Measurements from ENCODE around the gene ZNF443. TPM values are rescaled to one million over a fixed set of nuclear protein-coding genes. Genes with fewer than 3 reads are reported as not detected.
"Not testable (repeated sequence)": the region's sequence is repeated elsewhere in the genome, so short reads cannot be mapped to it uniquely, and the experiment has no call there.

The ZNF443 gene
- 1 to 10 TPM; 1.5 to 3.6 (median 2.1) TPM for total RNA-seq
- polyA plus RNA-seq = 1 to 10 TPM; 1.4 TPM
- long read RNA-seq, donor 1, partial matches to known transcripts = 0 of 3 reads
- long read RNA-seq, donor 1, other reads (novel, unspliced or antisense) = 1 of 3 reads
- long read RNA-seq, donor 2, transcript ZNF443-201 (4 exons, 2,663 nt) = major isoform, 5 of 9 reads
- long read RNA-seq, donor 2, partial matches to known transcripts = 0 of 9 reads
- long read RNA-seq, donor 2, other reads (novel, unspliced or antisense) = 4 of 9 reads
- long read RNA-seq, donor 3, partial matches to known transcripts = 0 of 3 reads
- long read RNA-seq, donor 3, other reads (novel, unspliced or antisense) = 2 of 3 reads

DNA sequence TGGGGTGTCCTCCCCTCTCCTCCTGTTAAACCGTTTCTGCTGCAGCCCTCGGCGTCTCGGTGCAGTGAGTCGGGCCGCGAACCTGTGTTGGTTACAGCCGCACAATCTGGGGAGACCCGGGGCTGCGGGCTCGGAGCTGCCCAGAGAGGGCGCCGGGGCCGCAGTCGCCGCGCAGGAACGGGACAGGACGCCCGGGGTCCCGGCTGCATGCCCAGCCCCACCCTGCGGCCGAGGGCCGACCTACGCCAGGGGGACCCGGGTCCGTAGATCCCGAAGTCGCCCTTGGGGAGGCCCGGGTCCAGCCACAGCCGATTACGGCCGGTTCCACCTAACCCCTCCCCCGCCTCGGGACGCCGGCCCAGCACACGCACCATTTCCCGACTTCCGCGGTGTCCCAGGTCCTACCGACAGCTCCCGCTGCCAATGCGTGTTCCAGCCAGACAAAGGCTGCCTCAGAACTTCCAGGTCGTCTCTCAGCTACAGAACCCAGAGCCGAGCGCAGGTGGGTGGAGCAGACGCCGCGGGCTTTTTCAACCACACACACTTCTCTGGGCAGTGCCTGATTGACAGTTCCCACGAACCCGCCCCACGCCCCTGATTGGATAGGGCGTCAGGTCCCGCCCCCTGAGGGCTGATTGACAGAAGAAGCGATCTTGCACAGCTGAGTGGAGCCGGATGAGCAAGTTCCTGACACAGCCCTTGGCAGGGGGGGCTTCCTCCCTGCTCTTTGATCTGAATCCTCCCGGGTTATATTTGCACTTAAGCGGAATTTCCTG is at the start of gene ZNF443:
Gene ZNF443 (minus strand): TSS at position 481 of the 776 bp plus-strand sequence. CDS start 107 bp downstream, at position 374.
- peak in 1 of 2 donors; percentile 59 for TF ChIP-seq POLR2A (IDR thresholded peaks at IDR 0.05)
- TF ChIP-seq, protein P1, sequence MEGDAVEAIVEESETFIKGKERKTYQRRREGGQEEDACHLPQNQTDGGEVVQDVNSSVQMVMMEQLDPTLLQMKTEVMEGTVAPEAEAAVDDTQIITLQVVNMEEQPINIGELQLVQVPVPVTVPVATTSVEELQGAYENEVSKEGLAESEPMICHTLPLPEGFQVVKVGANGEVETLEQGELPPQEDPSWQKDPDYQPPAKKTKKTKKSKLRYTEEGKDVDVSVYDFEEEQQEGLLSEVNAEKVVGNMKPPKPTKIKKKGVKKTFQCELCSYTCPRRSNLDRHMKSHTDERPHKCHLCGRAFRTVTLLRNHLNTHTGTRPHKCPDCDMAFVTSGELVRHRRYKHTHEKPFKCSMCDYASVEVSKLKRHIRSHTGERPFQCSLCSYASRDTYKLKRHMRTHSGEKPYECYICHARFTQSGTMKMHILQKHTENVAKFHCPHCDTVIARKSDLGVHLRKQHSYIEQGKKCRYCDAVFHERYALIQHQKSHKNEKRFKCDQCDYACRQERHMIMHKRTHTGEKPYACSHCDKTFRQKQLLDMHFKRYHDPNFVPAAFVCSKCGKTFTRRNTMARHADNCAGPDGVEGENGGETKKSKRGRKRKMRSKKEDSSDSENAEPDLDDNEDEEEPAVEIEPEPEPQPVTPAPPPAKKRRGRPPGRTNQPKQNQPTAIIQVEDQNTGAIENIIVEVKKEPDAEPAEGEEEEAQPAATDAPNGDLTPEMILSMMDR (IDR thresholded peaks at IDR 0.05) = peak in 2 of 12 donors; percentile 12 to 21
- H3K36me3 ChIP-seq = no peaks in the 10 kb centered on the region
- peak within 1 kb of the TSS; percentile 40 to 87 (median 76) for H3K27ac ChIP-seq
- WGBS, 4 donors = 0 to 1% (median 0%) methylated on average over 11 to 59 of the region's 59 CpGs
- peaks cover 0 to 12% (median 0%) of the 10 kb centered on the region in 12 donors for H3K4me1 ChIP-seq
- peak; percentile 98 to 99 (median 99) for DNase-seq
- peaks cover 0 to 16% (median 5%) of the 10 kb centered on the region in 12 donors for H3K9me3 ChIP-seq
- peak within 1 kb of the TSS; percentile 58 to 87 (median 76) for H3K4me3 ChIP-seq
- peak; percentile 100 for ATAC-seq
- intact Hi-C loops (cut with DNase I) = loop anchor here in 5 of 10 donors (1.0 to 5.0 kb wide), 7 partner anchors 40 to 148 kb away; partner anchors contain the start of genes ZNF709 (in 3 of the 5), ZNF799 (in 2 of the 5), ZNF44 (in 1 of the 5) and ZNF564 (in 1 of the 5)
- no peaks in the 10 kb centered on the region for H3K27me3 ChIP-seq

DNA sequence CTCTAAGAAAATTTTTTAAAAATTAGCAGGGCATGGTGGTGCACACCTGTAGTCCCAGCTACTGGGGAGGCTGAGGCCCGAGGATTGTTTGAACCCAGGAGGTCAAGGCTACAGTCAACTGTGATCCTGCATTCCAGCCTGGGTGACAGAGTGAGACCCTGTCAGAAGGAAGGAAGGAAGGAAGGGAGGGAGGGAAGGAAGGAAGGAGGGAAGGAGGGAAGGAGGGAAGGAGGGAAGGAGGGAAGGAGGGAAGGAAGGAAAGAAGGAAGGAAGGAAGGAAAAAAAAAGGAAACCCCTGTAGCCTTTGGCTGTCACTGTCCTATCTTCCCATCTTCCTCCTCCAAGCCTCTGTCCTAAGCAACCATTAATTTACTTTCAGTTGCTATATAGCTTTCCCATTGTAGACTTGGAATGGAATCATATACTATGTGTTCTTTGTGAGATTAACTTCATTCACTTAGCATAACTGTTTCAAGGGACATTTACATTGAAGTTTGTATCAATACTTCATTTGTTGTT is 45.5 kb upstream of the ZNF443 start:
- not testable (repeated sequence) for H3K27me3 ChIP-seq, H3K4me3 ChIP-seq, DNase-seq, ATAC-seq, H3K36me3 ChIP-seq, H3K9me3 ChIP-seq, H3K27ac ChIP-seq
- H3K4me1 ChIP-seq = peaks cover 0 to 27% (median 13%) of the 10 kb centered on the region in 12 donors
- intact Hi-C loops (cut with DNase I) = loop anchor here in 1 of 10 donors (10.0 kb wide), 1 partner anchor 82 kb away; the partner anchor contains the start of gene ZNF799
- WGBS, 4 donors = 86 to 96% (median 90%) methylated on average over 1 of the region's 1 CpG

DNA sequence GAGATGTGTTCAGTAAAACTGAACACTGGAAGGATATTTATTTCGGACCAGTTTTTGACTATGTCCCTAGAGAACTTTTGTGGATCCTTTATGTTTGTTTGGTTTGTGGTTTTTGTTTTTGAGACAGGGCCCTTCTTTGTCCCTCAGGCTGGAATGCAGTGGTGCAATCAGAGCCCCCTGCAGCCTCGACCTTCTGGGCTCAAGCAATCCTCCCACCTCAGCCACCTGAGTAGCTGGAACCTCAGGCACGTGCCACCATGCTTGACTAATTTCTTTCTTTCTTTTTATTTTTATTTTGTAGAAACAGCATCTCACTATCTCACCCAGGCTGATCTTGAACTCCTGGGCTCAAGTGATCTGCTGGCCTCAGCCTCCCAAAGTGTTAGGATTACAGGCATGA is 44.8 kb upstream of the ZNF443 start:
- 66 to 85% (median 82%) methylated on average over 3 of the region's 3 CpGs for WGBS, 4 donors
- Histone ChIP-seq H3K9me3 (no peaks in the 10 kb centered on the region), H3K27ac (peak overlapping the region in 5 of 12 donors; percentile 70 to 87 (median 76)), H3K36me3 (no peaks in the 10 kb centered on the region), H3K4me3 (peak overlapping the region in 4 of 12 donors; percentile 80 to 99 (median 94)), H3K27me3 (no peaks in the 10 kb centered on the region), H3K4me1 (peaks cover 0 to 27% (median 13%) of the 10 kb centered on the region in 12 donors)
- ATAC-seq = no peak
- TF ChIP-seq, protein P1 (IDR thresholded peaks at IDR 0.05) = no peak
- no peak for TF ChIP-seq POLR2A (IDR thresholded peaks at IDR 0.05)
- no peak for DNase-seq
- intact Hi-C loops (cut with DNase I) = loop anchor here in 1 of 10 donors (10.0 kb wide), 1 partner anchor 81 kb away; the partner anchor contains the start of gene ZNF799

DNA sequence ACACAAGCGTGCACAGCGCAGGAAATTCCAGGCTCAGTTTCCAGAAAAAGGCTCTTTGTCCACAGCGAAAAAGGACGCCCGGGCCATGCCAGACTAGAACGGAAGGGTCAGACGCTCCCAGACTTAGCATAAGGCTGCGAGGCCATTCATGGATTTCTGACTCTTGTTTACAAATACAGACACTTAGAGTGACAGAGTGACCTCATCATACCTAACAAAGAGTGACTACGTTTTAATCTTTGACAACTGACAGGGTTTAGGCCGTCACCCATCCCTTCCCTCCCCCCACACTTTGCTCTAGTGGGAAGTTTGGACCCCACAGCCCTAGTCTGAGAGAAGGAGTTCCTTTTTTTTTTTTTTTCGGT is 44.2 kb upstream of the ZNF443 start:
- WGBS, 4 donors = 1 to 5% (median 4%) methylated on average over 11 of the region's 11 CpGs
- Histone ChIP-seq H3K4me3 (peak overlapping the region; percentile 80 to 99 (median 94)), H3K27me3 (no peaks in the 10 kb centered on the region), H3K36me3 (no peaks in the 10 kb centered on the region), H3K9me3 (no peaks in the 10 kb centered on the region), H3K27ac (peak overlapping the region; percentile 35 to 87 (median 76)), H3K4me1 (peaks cover 0 to 27% (median 13%) of the 10 kb centered on the region in 12 donors)
- DNase-seq (no peak), ATAC-seq (peak; percentile 37 to 62 (median 58))
- intact Hi-C loops (cut with DNase I) = loop anchor here in 1 of 10 donors (10.0 kb wide), 1 partner anchor 80 kb away; the partner anchor contains the start of gene ZNF799
- no peak for TF ChIP-seq POLR2A (IDR thresholded peaks at IDR 0.05)
- TF ChIP-seq, protein P1 (IDR thresholded peaks at IDR 0.05) = no peak
